ENCODE measurements around the gene CELA1. TPM values are rescaled to one million over a fixed set of nuclear protein-coding genes. Genes with fewer than 3 reads are reported as not detected.
A peak's percentile ranks its signal among the peaks of the same experiment; 100 is the strongest.
"Not testable (repeated sequence)": the region's sequence is repeated elsewhere in the genome, so short reads cannot be mapped to it uniquely, and the experiment has no call there.

Gene CELA1
- total RNA-seq, 1 experiment from 2014 or later = not detected

- DNase-seq (ENCODE audit: low read depth) = not testable (repeated sequence)
Measured at GRCh38 chr12:51318057-51318806, 28.2 kb downstream of the CELA1 start.

DNA sequence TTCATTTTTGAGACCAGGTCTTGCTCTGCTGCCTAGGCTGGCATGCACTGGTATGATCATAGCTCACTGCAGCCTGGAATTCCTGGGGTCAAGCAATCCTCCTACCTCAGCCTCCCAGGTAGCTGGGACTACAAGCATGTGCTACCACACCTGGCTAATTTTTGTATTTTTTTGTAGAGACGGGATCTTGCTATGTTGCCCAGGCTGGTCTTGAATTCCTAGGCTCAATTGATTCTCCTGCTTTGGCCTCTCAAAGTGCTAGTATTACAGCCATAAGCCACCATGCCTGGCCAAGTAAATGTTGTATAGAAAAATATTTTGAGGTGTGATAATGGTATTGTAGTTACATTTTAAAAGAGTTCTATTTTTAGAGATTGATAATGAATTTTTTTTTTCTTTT, 35.1 kb downstream of the CELA1 start:
- DNase-seq (ENCODE audit: low read depth) = no peak

DNA sequence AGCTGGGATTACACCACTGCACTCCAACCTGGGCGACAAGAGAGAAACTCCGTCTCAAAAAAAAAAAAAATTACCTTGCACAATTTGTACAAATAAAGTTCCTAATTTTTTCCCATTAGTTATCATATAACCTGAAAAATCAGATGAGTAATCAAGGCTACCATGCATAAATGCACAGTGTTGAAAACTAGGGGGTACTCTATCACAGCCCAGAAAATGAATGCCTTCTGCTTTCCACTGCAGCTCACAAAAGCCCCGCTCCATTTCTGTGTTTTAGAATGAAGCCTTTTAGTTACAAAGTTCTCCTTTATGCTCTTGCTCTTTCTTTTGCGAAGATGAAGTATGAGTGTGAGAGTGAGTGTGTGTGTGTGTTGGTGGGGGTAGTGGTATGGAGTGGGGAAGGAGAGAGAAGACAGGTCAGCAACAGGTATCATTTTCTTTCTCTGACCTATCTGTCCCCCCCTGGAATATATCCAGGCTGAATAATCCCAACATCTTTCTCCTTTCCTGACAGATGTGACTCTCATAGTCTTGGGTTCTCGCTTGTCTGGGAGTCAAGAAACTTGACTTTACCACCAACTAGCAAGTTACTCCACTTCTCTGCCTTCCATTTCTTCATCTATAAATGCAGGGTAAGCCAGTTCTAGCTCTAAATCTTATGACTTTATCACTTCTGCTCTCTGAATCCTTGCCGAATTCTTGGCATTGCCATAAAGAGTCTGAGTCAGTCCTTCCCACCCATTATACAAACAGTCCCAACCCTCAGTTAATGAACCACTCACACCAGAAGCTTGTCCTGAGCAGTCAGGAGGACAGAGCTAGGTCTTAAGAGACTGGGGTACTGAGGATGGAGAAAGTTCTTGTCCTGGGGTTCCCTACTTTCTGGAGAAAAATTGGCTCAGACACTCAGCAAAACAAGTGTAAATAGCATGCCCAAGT, 38.6 kb downstream of the CELA1 start:
- DNase-seq (ENCODE audit: low read depth) = peak; percentile 79

DNA sequence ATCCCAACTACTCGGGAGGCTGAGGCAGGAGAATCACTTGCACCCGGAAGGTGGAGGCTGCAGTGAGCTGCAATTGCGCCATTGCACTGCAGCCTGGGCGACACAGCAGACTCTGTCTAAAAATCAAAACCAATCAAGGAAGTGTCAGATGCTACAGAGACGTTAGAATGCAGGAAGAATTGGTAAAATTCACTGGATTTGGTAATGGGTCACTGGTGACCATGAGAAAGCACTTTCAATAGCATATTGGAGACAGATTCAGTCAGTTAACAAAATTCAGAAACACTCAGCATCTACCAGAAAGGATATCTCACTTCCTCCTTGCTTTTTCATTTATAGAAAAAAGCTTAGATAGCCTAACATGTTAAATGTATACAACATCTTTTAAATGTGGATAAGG, 40.0 kb downstream of the CELA1 start:
- DNase-seq (ENCODE audit: low read depth) = no peak

DNA sequence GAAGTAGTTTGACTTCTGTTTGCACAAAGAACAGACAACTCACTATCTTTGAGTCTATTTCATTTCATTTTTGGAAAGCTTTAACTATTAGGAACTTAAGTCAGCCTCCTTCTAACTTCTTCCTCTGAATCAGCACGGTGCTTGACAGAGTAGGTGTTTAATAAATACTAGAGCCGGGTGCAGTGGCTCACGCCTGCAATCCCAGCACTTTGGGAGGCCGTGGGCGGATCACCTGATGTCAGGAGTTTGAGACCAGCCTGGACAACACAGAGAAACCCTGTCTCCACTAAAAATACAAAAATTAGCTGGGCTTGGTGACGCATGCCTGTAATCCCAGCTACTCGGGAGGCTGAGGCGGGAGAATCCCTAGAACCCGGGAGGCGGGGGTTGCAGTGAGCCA, 45.7 kb downstream of the CELA1 start:
- not testable (repeated sequence) for DNase-seq (ENCODE audit: low read depth)

DNA sequence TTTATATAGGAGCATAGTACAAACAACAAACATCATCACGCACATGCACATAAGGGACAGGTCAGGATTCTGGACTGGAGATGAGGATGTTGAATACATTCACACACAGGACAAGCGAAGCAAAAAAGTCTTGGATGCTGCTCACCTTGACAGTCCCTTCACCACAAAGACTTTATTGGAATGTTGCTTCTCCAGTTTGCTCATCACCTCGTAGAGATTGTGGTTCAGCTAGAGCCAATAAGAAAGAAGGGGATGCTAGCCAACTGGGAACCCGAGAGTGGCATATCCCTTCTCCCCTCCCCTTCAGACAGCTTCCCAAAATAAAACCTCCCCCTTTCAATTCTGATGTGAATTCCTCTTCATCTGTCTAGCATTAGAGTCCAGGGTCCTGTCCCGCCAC, 50.8 kb downstream of the CELA1 start:
- DNase-seq (ENCODE audit: low read depth) = no peak

DNA sequence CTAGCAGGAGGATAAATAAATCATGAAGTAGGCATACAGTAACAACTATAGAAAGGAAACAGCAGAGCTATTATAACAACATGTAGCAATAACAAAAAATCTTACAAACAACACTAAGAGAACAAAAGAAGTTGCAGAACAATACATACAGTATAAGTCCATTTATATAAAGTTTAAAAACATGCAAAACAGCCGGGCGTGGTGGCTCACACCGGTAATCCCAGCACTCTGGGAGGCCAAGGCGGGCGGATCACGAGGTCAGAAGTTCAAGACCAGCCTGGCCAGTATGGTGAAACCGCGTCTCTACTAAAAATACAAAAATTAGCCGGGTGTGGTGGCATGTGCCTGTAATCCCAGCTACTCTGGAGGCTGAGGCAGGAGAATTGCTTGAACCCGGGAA, 52.4 kb downstream of the CELA1 start:
- DNase-seq (ENCODE audit: low read depth) = not testable (repeated sequence)

GRCh38 chr12:51293696-51294095, 52.8 kb downstream of the CELA1 start:
- no peak for DNase-seq (ENCODE audit: low read depth)

GRCh38 chr12:51291603-51292513, 54.6 kb downstream of the CELA1 start:
- DNase-seq (ENCODE audit: low read depth) = not testable (repeated sequence)

GRCh38 chr12:51285843-51286242, 60.6 kb downstream of the CELA1 start:
- no peak for DNase-seq (ENCODE audit: low read depth)

GRCh38 chr12:51281202-51281924, 65.1 kb downstream of the CELA1 start:
- DNase-seq (ENCODE audit: low read depth) = no peak

Other genes with a start within 250 kb of the CELA1 start
- 4.9 and 6.8 TPM in 2 replicates for gene TFCP2, start 173.5 kb downstream of the CELA1 start, total RNA-seq (2014; rRNA removed; shearing (Covaris generic))
- 1.4 and 7.8 TPM in 2 replicates for gene POU6F1, start 128.6 kb downstream of the CELA1 start, total RNA-seq (2014; rRNA removed; shearing (Covaris generic))
- gene DAZAP2, start 107.9 kb downstream of the CELA1 start, total RNA-seq (2014; rRNA removed; shearing (Covaris generic)) = 480 and 492 TPM in 2 replicates
- 15.8 and 17.8 TPM in 2 replicates for gene SMAGP, start 76.3 kb downstream of the CELA1 start, total RNA-seq (2014; rRNA removed; shearing (Covaris generic))
- gene BIN2, start 22.5 kb downstream of the CELA1 start, total RNA-seq (2014; rRNA removed; shearing (Covaris generic)) = not detected in 2 replicates
- 31.4 and 48.0 TPM in 2 replicates for gene GALNT6, start 44.7 kb upstream of the CELA1 start, total RNA-seq (2014; rRNA removed; shearing (Covaris generic))
- gene SLC4A8, start 78.2 kb upstream of the CELA1 start, total RNA-seq (2014; rRNA removed; shearing (Covaris generic)) = 2.5 and 12.3 TPM in 2 replicates
- 2.7 and 6.4 TPM in 2 replicates for gene SCN8A, start 244.6 kb upstream of the CELA1 start, total RNA-seq (2014; rRNA removed; shearing (Covaris generic))

Data from M059J (cell line).